Upper lobe of left lung (tissue), 6 donors: ENCODE measurements around the gene INSR. TPM values are rescaled to one million over a fixed set of nuclear protein-coding genes. Genes with fewer than 3 reads are reported as not detected.

Experiments
- ATAC-seq, 2 donors: fragments of 200-7000 bp; cut with Tn5 transposase; one replicate each; pipeline ENCODE4 v1.9.1; 2022; ENCODE audit warnings: mild to moderate bottlenecking in 2 of 2, moderate library complexity in 2 of 2; ENCODE audit not compliant: low FRiP score in 2 of 2
- DNase-seq, 2 donors: peaks; one replicate each; pipeline ENCODE4 v3.0.0-alpha.2; 2019 to 2020
- H3K27ac ChIP-seq, 4 donors: fragments of 200-600 bp; sonication (generic); one replicate each; pipeline ENCODE4 v1.5.1; 2016 to 2019
- H3K27me3 ChIP-seq, 4 donors: fragments of 200-600 bp; sonication (generic); one replicate each; pipeline ENCODE4 v1.5.1; 2017 to 2019
- H3K36me3 ChIP-seq, 4 donors: fragments of 200-600 bp; sonication (generic); one replicate each; pipeline ENCODE4 v1.5.1; 2016 to 2019
- H3K4me1 ChIP-seq, 4 donors: fragments of 200-600 bp; sonication (generic); one replicate each; pipeline ENCODE4 v1.5.1; 2018 to 2019
- H3K4me3 ChIP-seq, 4 donors: fragments of 200-600 bp; sonication (generic); one replicate each; pipeline ENCODE4 v1.5.1; 2017 to 2019; ENCODE audit warnings: mild to moderate bottlenecking in 2 of 4, moderate library complexity in 1 of 4
- H3K9me3 ChIP-seq, 4 donors: fragments of 200-600 bp; sonication (generic); one replicate each; pipeline ENCODE4 v1.5.1; 2018 to 2019
- EP300 ChIP-seq, 4 donors: sonication (generic); formaldehyde crosslinking; IDR thresholded peaks; one replicate each; pipeline ENCODE4 v1.5.1; 2017; ENCODE audit warnings: antibody characterized with exemption in 4 of 4, control low read depth in 2 of 4
- POLR2A ChIP-seq, 4 donors: fragments of 450-650 bp; IDR thresholded peaks; one replicate each; pipeline ENCODE4 v1.5.1; 2016 to 2017; ENCODE audit warnings: antibody characterized with exemption in 4 of 4, mild to moderate bottlenecking in 2 of 4
- POLR2AphosphoS5 ChIP-seq, 2 donors: sonication (generic); formaldehyde crosslinking; IDR thresholded peaks; one replicate each; pipeline ENCODE4 v1.5.1; 2017; ENCODE audit warnings: antibody characterized with exemption in 2 of 2
- WGBS, 2 donors: methylation state at CpG; one replicate each; pipeline ENCODE4 v1.1.5; 2017 to 2018; 5-methylcytosine and 5-hydroxymethylcytosine counted together
- total RNA-seq, 6 donors: library from RNA; depleted of rRNA in 4 of 6; stranded (reverse); fragments of >200 nt in 4 of 6; gene quantifications; one replicate each; pipeline versions ENCODE4 v1.1.0 to v1.2.1, GENCODE V29; 2016 to 2021
- TF ChIP-seq, protein P1 (sequence below), 6 experiments: fragments of 450-650 bp in 4 of 6; fragments of 200-600 bp in 2 of 6; sonication (generic) in 2 of 6; IDR thresholded peaks; one replicate each; pipeline ENCODE4 v1.5.1; 2016 to 2019; ENCODE audit warnings: antibody characterized with exemption in 6 of 6
- donor health status: DM: no; HTN: no; CAD: no; lungs with moderate emphysema.
- donor health status: DM: no; HTN: yes; CAD: no; lungs with severe emphysema.

INSR gene
- total RNA-seq, 6 donors from 2014 or later: 32.4 to 142 (median 49.9) TPM

DNA sequence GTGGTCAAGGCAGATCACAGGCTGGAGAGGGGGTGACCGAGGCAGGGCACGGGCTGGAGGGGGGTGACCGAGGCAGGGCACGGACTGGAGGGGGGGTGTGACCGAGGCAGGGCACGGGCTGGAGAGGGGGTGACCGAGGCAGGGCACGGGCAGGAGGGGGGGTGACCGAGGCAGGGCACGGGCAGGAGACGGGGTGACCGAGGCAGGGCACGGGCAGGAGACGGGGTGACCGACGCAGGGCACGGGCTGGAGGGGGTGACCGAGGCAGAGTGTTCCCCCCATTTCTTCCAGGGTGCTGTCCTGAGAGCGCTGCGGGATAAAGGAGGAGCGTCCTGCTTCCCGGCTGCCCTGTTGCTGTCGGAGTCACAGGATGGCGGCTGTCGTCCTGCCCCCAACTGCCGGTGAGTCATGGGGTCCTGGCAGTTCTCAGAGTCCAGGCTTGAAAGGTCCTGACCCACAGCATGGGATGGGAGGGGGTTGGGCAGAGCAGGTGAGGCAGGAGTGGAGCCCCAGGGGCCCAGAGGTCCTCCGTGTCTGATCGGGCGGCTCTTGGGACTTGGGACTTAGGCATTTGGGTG lies 219.4 kb downstream of the INSR start:
- peak in 1 of 2 donors; percentile 33 for DNase-seq
- Histone ChIP-seq H3K27ac (no peak overlapping the region), H3K36me3 (peaks cover 68 to 94% (median 86%) of the 10 kb centered on the region in 4 donors), H3K27me3 (no peaks in the 10 kb centered on the region), H3K4me1 (peaks cover 7 to 12% (median 11%) of the 10 kb centered on the region in 4 donors), H3K4me3 (no peak overlapping the region), H3K9me3 (peaks cover 24 to 50% (median 45%) of the 10 kb centered on the region in 4 donors)
- no peak for ATAC-seq
- 94 to 95% methylated on average over 14 to 28 of the region's 29 CpGs for WGBS, 2 donors
- no peak for TF ChIP-seq POLR2A (IDR thresholded peaks at IDR 0.05)
- TF ChIP-seq EP300 (IDR thresholded peaks at IDR 0.05): no peak
- no peak for TF ChIP-seq POLR2AphosphoS5 (IDR thresholded peaks at IDR 0.05)
- TF ChIP-seq, protein P1, sequence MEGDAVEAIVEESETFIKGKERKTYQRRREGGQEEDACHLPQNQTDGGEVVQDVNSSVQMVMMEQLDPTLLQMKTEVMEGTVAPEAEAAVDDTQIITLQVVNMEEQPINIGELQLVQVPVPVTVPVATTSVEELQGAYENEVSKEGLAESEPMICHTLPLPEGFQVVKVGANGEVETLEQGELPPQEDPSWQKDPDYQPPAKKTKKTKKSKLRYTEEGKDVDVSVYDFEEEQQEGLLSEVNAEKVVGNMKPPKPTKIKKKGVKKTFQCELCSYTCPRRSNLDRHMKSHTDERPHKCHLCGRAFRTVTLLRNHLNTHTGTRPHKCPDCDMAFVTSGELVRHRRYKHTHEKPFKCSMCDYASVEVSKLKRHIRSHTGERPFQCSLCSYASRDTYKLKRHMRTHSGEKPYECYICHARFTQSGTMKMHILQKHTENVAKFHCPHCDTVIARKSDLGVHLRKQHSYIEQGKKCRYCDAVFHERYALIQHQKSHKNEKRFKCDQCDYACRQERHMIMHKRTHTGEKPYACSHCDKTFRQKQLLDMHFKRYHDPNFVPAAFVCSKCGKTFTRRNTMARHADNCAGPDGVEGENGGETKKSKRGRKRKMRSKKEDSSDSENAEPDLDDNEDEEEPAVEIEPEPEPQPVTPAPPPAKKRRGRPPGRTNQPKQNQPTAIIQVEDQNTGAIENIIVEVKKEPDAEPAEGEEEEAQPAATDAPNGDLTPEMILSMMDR (IDR thresholded peaks at IDR 0.05): no peak

- DNase-seq: no peak
- 85 to 90% methylated on average over 6 of the region's 6 CpGs for WGBS, 2 donors
- ATAC-seq: no peak
- peaks cover 7 to 17% (median 11%) of the 10 kb centered on the region in 4 donors for H3K4me1 ChIP-seq
- H3K9me3 ChIP-seq: peaks cover 4 to 27% (median 23%) of the 10 kb centered on the region in 4 donors
- H3K4me3 ChIP-seq: no peak overlapping the region
- TF ChIP-seq EP300 (IDR thresholded peaks at IDR 0.05) (no peak), POLR2AphosphoS5 (IDR thresholded peaks at IDR 0.05) (no peak), POLR2A (IDR thresholded peaks at IDR 0.05) (no peak)
- TF ChIP-seq, protein P1 (IDR thresholded peaks at IDR 0.05): no peak
- no peak overlapping the region for H3K27ac ChIP-seq
- no peaks in the 10 kb centered on the region for H3K27me3 ChIP-seq
- peaks cover 49 to 71% (median 64%) of the 10 kb centered on the region in 4 donors for H3K36me3 ChIP-seq
Observed at GRCh38 chr19:7072541-7072940, 221.7 kb downstream of the INSR start.

GRCh38 chr19:7069904-7070226 lies 224.3 kb downstream of the INSR start:
- peaks cover 23 to 44% (median 38%) of the 10 kb centered on the region in 4 donors for H3K36me3 ChIP-seq
- H3K4me3 ChIP-seq: peak overlapping the region; percentile 93 to 100 (median 96)
- TF ChIP-seq, protein P1 (IDR thresholded peaks at IDR 0.05): no peak
- no peak for TF ChIP-seq EP300 (IDR thresholded peaks at IDR 0.05)
- TF ChIP-seq POLR2AphosphoS5 (IDR thresholded peaks at IDR 0.05): no peak
- no peak for TF ChIP-seq POLR2A (IDR thresholded peaks at IDR 0.05)
- peak overlapping the region; percentile 87 to 89 (median 88) for H3K27ac ChIP-seq
- ATAC-seq: peak in 1 of 2 donors; percentile 7
- peaks cover 7 to 17% (median 11%) of the 10 kb centered on the region in 4 donors for H3K4me1 ChIP-seq
- no peak for DNase-seq
- H3K27me3 ChIP-seq: no peaks in the 10 kb centered on the region
- H3K9me3 ChIP-seq: peaks cover 0 to 2% (median under 1%) of the 10 kb centered on the region in 4 donors
- WGBS, 2 donors: 0 to 1% methylated on average over 6 to 12 of the region's 12 CpGs

- peak; percentile 98 to 99 for DNase-seq
- 0 to 1% methylated on average over 22 to 49 of the region's 56 CpGs for WGBS, 2 donors
- Histone ChIP-seq H3K27me3 (no peaks in the 10 kb centered on the region), H3K4me1 (peaks cover 7 to 17% (median 11%) of the 10 kb centered on the region in 4 donors), H3K36me3 (peaks cover 19 to 38% (median 32%) of the 10 kb centered on the region in 4 donors), H3K9me3 (no peaks in the 10 kb centered on the region), H3K27ac (peak within 1 kb of the TSS; percentile 87 to 89 (median 88)), H3K4me3 (peak within 1 kb of the TSS; percentile 93 to 100 (median 96))
- peak; percentile 100 for ATAC-seq
- TF ChIP-seq POLR2A (IDR thresholded peaks at IDR 0.05) (peak in 3 of 4 donors; percentile 17 to 78 (median 64)), POLR2AphosphoS5 (IDR thresholded peaks at IDR 0.05) (peak; percentile 71 to 72), EP300 (IDR thresholded peaks at IDR 0.05) (peak in 1 of 4 donors; percentile 5)
- TF ChIP-seq, protein P1 (IDR thresholded peaks at IDR 0.05): peak in 1 of 6 experiments; percentile 16
Observed at GRCh38 chr19:7069042-7069903, 224.9 kb downstream of the INSR start, which contains the start of gene ZNF557. TSS of gene ZNF557 (plus strand) at chr19:7069703. CDS start at chr19:7075075, 5,372 bp downstream.
